Astrocyte of the hippocampus (primary cell): Measurements from ENCODE around the gene KIF9.
A peak's percentile ranks its signal among the peaks of the same experiment; 100 is the strongest.
"Not testable (repeated sequence)": the region's sequence is repeated elsewhere in the genome, so short reads cannot be mapped to it uniquely, and the experiment has no call there.

Source experiments
- DNase-seq: peaks from one replicate; pipeline ENCODE4 v3.0.0; 2011; ENCODE audit warnings: low read depth, low spot score

KIF9 gene

GRCh38 chr3:47282424-47283192, at the start of gene KIF9, which contains the start of gene KLHL18:
Gene KIF9, minus strand, starts transcription at chr3:47282799. Its CDS starts 5,425 bp downstream, at chr3:47277374.
Gene KLHL18, plus strand, starts transcription at chr3:47282944. Its CDS starts 22 bp downstream, at chr3:47282966.
- DNase-seq = peak; percentile 97

- DNase-seq = peak; percentile 88
Observed at GRCh38 chr3:47324278-47324865, 41.8 kb upstream of the KIF9 start.

- peak; percentile 34 for DNase-seq
Observed at GRCh38 chr3:47323431-47324277, 41.1 kb upstream of the KIF9 start.

GRCh38 chr3:47319956-47320355, 37.4 kb upstream of the KIF9 start:
- no peak for DNase-seq

- no peak for DNase-seq
Observed at GRCh38 chr3:47318916-47319315, 36.3 kb upstream of the KIF9 start.

GRCh38 chr3:47316151-47316550, 33.6 kb upstream of the KIF9 start:
- DNase-seq = not testable (repeated sequence)

- no peak for DNase-seq
Observed at GRCh38 chr3:47315069-47315647, 32.6 kb upstream of the KIF9 start.

- DNase-seq = no peak
Observed at GRCh38 chr3:47314056-47314764, 31.6 kb upstream of the KIF9 start.

GRCh38 chr3:47313341-47314055, 30.9 kb upstream of the KIF9 start:
- no peak for DNase-seq

GRCh38 chr3:47310391-47310790, 27.8 kb upstream of the KIF9 start:
- no peak for DNase-seq

- not testable (repeated sequence) for DNase-seq
Observed at GRCh38 chr3:47309231-47309630, 26.6 kb upstream of the KIF9 start.

- no peak for DNase-seq
Observed at GRCh38 chr3:47306022-47306421, 23.4 kb upstream of the KIF9 start.

- no peak for DNase-seq
Observed at GRCh38 chr3:47301456-47301855, 18.9 kb upstream of the KIF9 start.

- no peak for DNase-seq
Observed at GRCh38 chr3:47299381-47300318, 17.1 kb upstream of the KIF9 start.

GRCh38 chr3:47298439-47298838, 15.8 kb upstream of the KIF9 start:
- no peak for DNase-seq

- no peak for DNase-seq
Observed at GRCh38 chr3:47296562-47297302, 14.1 kb upstream of the KIF9 start.

GRCh38 chr3:47295976-47296375, 13.4 kb upstream of the KIF9 start:
- no peak for DNase-seq

- no peak for DNase-seq
Observed at GRCh38 chr3:47295322-47295721, 12.7 kb upstream of the KIF9 start.

GRCh38 chr3:47294392-47294791, 11.8 kb upstream of the KIF9 start:
- no peak for DNase-seq
